ENCODE measurements around the gene DBP. TPM values are rescaled to one million over a fixed set of nuclear protein-coding genes. Genes with fewer than 3 reads are reported as not detected.

The DBP gene
- polyA plus RNA-seq, 2 of the 4 experiments (the other 2 are of a cell fraction): 2.5 to 3.8 TPM

- Histone ChIP-seq H3K9me3 (no peaks in the 10 kb centered on the region), H3K27ac (no peak within 1 kb of the TSS), H3K4me1 (peaks cover 5% of the 10 kb centered on the region; the same call in 1 of the 3 replicates), H3K4me3 (no peak within 1 kb of the TSS), H3K4me2 (no peak within 1 kb of the TSS)
- POLR2A ChIA-PET: no interaction called here
- DNase-seq (ENCODE audit: low read depth in 1 of 2, low spot score in 1 of 2): no peak
- 86% methylated on average over 21 of the region's 25 CpGs for WGBS (ENCODE audit: missing lambda C conversion rate)
- CTCF ChIA-PET: interaction anchor here (0.9 to 6.1 kb wide), 7 partner anchors 8 to 145 kb away, joined by 3 to 151 read pairs (median 39); partner anchors contain the start of genes CA11 and FUT2
- ATAC-seq: no peak
- FAIRE-seq: no peak
- TF ChIP-seq ATOH8 (CRISPR knock-in tag; IDR thresholded peaks at IDR 0.05; ENCODE audit: low read depth) (no peak), ESRRA (IDR thresholded peaks at IDR 0.05; ENCODE audit: borderline replicate concordance, low read length) (no peak), KDM1A (IDR thresholded peaks at IDR 0.05; ENCODE audit: low read depth) (no peak), FOXS1 (CRISPR knock-in tag; IDR thresholded peaks at IDR 0.05) (no peak), FOSL2 (IDR thresholded peaks at IDR 0.05) (no peak), FOSL2 (CRISPR knock-in tag; IDR thresholded peaks at IDR 0.05) (no peak), CHD4 (IDR thresholded peaks at IDR 0.05; ENCODE audit: borderline replicate concordance) (no peak), HEYL (CRISPR knock-in tag; IDR thresholded peaks at IDR 0.05) (no peak), RCOR1 (IDR thresholded peaks at IDR 0.05; ENCODE audit: low read depth, low read length) (no peak), MAX (IDR thresholded peaks at IDR 0.05) (no peak), MAZ (IDR thresholded peaks at IDR 0.05; ENCODE audit: borderline replicate concordance, low read depth, low read length) (no peak), USF2 (IDR thresholded peaks at IDR 0.05) (no peak), HES2 (IDR thresholded peaks at IDR 0.05) (no peak), PBX3 (IDR thresholded peaks at IDR 0.05) (no peak), EHF (CRISPR knock-in tag; IDR thresholded peaks at IDR 0.05) (no peak)
Measured at GRCh38 chr19:48672994-48673393, 35.8 kb upstream of the DBP start, which contains the start of gene NTN5. Gene NTN5, minus strand, starts transcription at chr19:48673017. Its CDS starts 2,031 bp downstream, at chr19:48670986.

GRCh38 chr19:48671446-48671995 lies 34.3 kb upstream of the DBP start:
- TF ChIP-seq KDM5A (IDR thresholded peaks at IDR 0.05) (no peak), HDAC2 (IDR thresholded peaks at IDR 0.05) (no peak), CBX2 (IDR thresholded peaks at IDR 0.05; ENCODE audit: borderline replicate concordance, low read depth) (no peak), NFE2L2 (conservative IDR thresholded peaks at IDR 0.05; ENCODE audit: low read length) (no peak), ESRRA (IDR thresholded peaks at IDR 0.05; ENCODE audit: borderline replicate concordance, low read length) (no peak), RARB (CRISPR knock-in tag; IDR thresholded peaks at IDR 0.05) (no peak), ELK1 (IDR thresholded peaks at IDR 0.05; ENCODE audit: low read depth, low read length) (no peak), FOSB (CRISPR knock-in tag; IDR thresholded peaks at IDR 0.05) (no peak), USF2 (IDR thresholded peaks at IDR 0.05) (no peak), PBX3 (IDR thresholded peaks at IDR 0.05) (no peak), ATOH8 (CRISPR knock-in tag; IDR thresholded peaks at IDR 0.05; ENCODE audit: low read depth) (no peak), PHF8 (IDR thresholded peaks at IDR 0.05; ENCODE audit: borderline replicate concordance, low read depth) (no peak), CEBPB (IDR thresholded peaks at IDR 0.05) (no peak)
- WGBS (ENCODE audit: missing lambda C conversion rate): 63% methylated on average over 9 of the region's 10 CpGs
- FAIRE-seq: no peak
- Histone ChIP-seq H3K9me3 (no peaks in the 10 kb centered on the region), H3K4me2 (no peak overlapping the region), H3K4me3 (no peak overlapping the region), H3K4me1 (peaks cover 5% of the 10 kb centered on the region; the same call in 1 of the 3 replicates), H3K27ac (no peak overlapping the region)
- no peak for DNase-seq (ENCODE audit: low read depth in 1 of 2, low spot score in 1 of 2)
- CTCF ChIA-PET: interaction anchor here (1.5 to 1.9 kb wide), 4 partner anchors 26 to 116 kb away, joined by 4 to 7 read pairs (median 6); partner anchors contain the start of gene CA11
- POLR2A ChIA-PET: no interaction called here
- ATAC-seq: no peak

Measured in A549 (cell line).